Measurements from ENCODE around the gene DACT2.

DNA sequence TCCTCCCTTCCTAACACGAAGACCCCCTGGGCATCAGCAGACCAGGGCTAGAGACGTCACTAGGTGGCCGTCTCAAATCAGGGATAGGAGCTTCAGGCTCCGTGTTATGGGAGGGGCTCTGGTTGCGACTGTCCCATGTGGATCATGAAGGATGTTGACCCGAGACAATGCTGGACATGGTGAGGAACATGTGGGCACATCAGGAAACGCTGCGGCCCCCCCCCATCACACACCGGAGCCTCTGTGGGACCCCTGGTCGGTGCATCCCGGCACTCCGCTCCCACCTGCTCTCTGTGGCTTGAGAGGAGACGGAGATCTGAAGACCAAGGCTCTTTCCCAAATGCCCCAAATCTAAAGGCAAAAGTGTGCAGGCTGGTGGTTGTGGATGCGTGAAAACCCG is 54.2 kb downstream of the DACT2 start:
- TF ChIP-seq, protein P1, sequence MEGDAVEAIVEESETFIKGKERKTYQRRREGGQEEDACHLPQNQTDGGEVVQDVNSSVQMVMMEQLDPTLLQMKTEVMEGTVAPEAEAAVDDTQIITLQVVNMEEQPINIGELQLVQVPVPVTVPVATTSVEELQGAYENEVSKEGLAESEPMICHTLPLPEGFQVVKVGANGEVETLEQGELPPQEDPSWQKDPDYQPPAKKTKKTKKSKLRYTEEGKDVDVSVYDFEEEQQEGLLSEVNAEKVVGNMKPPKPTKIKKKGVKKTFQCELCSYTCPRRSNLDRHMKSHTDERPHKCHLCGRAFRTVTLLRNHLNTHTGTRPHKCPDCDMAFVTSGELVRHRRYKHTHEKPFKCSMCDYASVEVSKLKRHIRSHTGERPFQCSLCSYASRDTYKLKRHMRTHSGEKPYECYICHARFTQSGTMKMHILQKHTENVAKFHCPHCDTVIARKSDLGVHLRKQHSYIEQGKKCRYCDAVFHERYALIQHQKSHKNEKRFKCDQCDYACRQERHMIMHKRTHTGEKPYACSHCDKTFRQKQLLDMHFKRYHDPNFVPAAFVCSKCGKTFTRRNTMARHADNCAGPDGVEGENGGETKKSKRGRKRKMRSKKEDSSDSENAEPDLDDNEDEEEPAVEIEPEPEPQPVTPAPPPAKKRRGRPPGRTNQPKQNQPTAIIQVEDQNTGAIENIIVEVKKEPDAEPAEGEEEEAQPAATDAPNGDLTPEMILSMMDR (IDR thresholded peaks at IDR 0.05): no peak
- no peak for TF ChIP-seq ZFX (IDR thresholded peaks at IDR 0.05; ENCODE audit: borderline replicate concordance)
